GM10248 (cell line): ENCODE measurements around the gene GRIK4.
"Not testable (repeated sequence)": the region's sequence is repeated elsewhere in the genome, so short reads cannot be mapped to it uniquely, and the experiment has no call there.

Experiments used
- CTCF ChIA-PET: fragments of 300-600 bp; sonication (Branson Sonifier 250); formaldehyde crosslinking; extraction: SDS; loops from one replicate; lab custom pipeline; 2021; ENCODE audit warnings: antibody characterized with exemption; lab: Yijun Ruan, JAX
- POLR2A ChIA-PET: fragments of 350-650 bp; sonication (Branson Sonifier 250); formaldehyde crosslinking; extraction: SDS; loops from one replicate; lab custom pipeline; 2020; ENCODE audit warnings: antibody characterized with exemption; lab: Yijun Ruan, JAX
- DNase-seq: peaks from one replicate; pipeline ENCODE4 v3.0.0; 2012; ENCODE audit errors: extremely low spot score
- CTCF ChIP-seq: IDR thresholded peaks from 2 replicates; pipeline ENCODE4 v1.5.1; 2012; ENCODE audit warnings: mild to moderate bottlenecking, low read depth; ENCODE audit errors: extremely low read depth, missing control alignments, control extremely low read depth

Gene GRIK4

GRCh38 chr11:120499088-120499487 lies 12.5 kb upstream of the GRIK4 start:
- POLR2A ChIA-PET: no interaction called here
- CTCF ChIA-PET: interaction anchor here (0.7 to 1.8 kb wide), 2 partner anchors 10 to 12 kb away, joined by 3 to 9 read pairs; partner anchors contain the start of gene GRIK4

GRCh38 chr11:120499859-120500258 lies 11.7 kb upstream of the GRIK4 start:
- DNase-seq: no peak
- CTCF ChIA-PET: interaction anchor here (0.6 to 1.8 kb wide), 4 partner anchors 10 to 454 kb away, joined by 3 to 9 read pairs (median 4); partner anchors contain the start of gene GRIK4
- POLR2A ChIA-PET: no interaction called here
- TF ChIP-seq CTCF: no peak

More at GRCh38 chr11:120499088-120499487, 12.5 kb upstream of the GRIK4 start:
- TF ChIP-seq CTCF: no peak
- DNase-seq: no peak

GRCh38 chr11:120500414-120501071 lies 11.0 kb upstream of the GRIK4 start:
- ChIA-PET CTCF (interaction anchor here (0.6 to 3.2 kb wide), 5 partner anchors 10 to 453 kb away, joined by 3 to 16 read pairs (median 4); partner anchors contain the start of gene GRIK4), POLR2A (no interaction called here)
- TF ChIP-seq CTCF: no peak
- no peak for DNase-seq

- POLR2A ChIA-PET: no interaction called here
- DNase-seq: no peak
- CTCF ChIA-PET: interaction anchor here (0.9 to 3.2 kb wide), 3 partner anchors 10 to 349 kb away, joined by 3 to 16 read pairs (median 3); partner anchors contain the start of gene GRIK4
- TF ChIP-seq CTCF: no peak
Observed at GRCh38 chr11:120501440-120501839, 10.1 kb upstream of the GRIK4 start.

GRCh38 chr11:120501976-120502755 lies 9.4 kb upstream of the GRIK4 start:
- no peak for TF ChIP-seq CTCF
- CTCF ChIA-PET: interaction anchor here (0.9 to 3.2 kb wide), 5 partner anchors 9 to 693 kb away, joined by 3 to 16 read pairs (median 3); partner anchors contain the start of gene GRIK4
- DNase-seq: no peak
- POLR2A ChIA-PET: no interaction called here

- DNase-seq, POLR2A ChIA-PET: not testable (repeated sequence)
Observed at GRCh38 chr11:120503529-120503928, 8.0 kb upstream of the GRIK4 start.

More at GRCh38 chr11:120503529-120503928, 8.0 kb upstream of the GRIK4 start:
- CTCF ChIA-PET: interaction anchor here (1.4 to 2.3 kb wide), 4 partner anchors 16 to 299 kb away, joined by 3 to 7 read pairs (median 6); no protein-coding TSS in a partner anchor
